ENCODE measurements around the gene ZNF136. TPM values are rescaled to one million over a fixed set of nuclear protein-coding genes. Genes with fewer than 3 reads are reported as not detected.

ZNF136 gene
- total RNA-seq, 1 donor from 2014 or later, result 2.0 TPM

GRCh38 chr19:12194827-12195731 lies 32.2 kb downstream of the ZNF136 start:
- peak; percentile 76 for ATAC-seq

- no peak for ATAC-seq
Measured at GRCh38 chr19:12198136-12198535, 35.2 kb downstream of the ZNF136 start.

DNA sequence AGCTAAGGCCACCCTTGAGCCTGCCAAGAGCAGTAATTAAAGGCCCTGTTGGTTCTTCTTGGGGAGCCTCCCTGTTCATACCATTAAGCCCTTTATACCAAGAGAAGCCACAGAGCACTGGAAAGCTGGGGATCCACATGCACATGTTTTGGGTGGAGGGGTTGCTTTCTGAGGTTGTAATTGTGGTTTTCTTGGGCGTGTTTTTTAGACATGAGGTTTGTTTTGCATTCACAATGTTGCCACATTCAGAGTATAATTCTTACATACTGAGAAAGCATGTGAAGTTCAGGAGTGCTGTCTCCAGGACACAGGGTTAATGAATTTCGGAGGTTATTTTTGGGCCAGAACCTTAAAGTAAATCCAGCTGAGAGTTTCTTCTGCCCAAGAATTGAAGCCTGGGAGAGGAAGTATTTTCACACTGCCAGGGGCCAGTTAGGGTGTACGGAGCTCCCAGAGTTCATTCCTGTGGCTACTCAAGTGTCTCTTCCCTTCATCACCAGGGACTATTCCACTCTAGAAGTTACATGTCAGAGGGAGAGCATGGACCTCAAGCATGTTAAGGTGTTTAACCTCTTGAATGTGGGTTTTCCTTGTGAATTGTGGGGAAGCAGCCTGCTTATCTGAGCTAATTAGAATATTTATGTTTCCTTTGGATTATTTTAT lies 37.0 kb downstream of the ZNF136 start:
- ATAC-seq, result no peak

GRCh38 chr19:12202250-12202649 lies 39.4 kb downstream of the ZNF136 start:
- no peak for ATAC-seq

DNA sequence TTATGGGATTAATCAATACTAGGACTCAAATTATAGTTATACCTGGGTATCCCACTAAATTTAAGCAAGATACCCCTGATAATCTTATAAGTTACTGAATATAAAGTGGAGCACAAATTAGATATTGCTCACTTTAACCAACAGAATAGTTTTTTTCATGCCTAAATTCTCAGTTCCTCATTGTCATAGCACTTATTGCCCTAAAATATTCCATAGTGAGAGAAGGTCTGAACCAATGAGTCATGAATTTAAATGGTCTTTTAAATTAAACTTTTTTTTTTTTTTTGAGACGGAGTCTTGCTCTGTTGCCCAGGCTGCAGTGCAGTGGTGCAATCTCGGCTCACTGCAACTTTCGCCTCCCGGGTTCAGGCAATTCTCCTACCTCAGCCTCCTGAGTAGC lies 42.4 kb downstream of the ZNF136 start:
- ATAC-seq, result no peak

DNA sequence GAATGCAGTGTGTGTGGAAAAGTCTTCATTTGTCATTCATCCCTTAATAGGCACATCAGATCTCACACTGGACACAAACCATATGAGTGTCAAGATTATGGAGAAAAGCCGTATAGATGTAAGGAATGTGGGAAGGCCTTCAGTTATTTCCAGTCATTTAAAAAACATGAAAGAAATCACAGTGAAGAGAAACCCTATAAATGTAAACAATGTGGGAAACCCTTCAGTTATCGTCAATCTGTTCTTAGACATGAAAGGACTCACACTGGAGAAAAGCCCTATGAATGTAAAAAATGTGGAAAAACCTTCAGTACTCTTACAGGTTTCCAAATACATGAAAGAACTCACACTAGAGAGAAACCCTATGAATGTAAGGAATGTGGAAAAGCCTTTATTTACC lies 45.3 kb downstream of the ZNF136 start:
- no peak for ATAC-seq

GRCh38 chr19:12217332-12217731 lies 54.4 kb downstream of the ZNF136 start:
- no peak for ATAC-seq

GRCh38 chr19:12222980-12223630 lies 60.2 kb downstream of the ZNF136 start:
- no peak for ATAC-seq

GRCh38 chr19:12224676-12225075 lies 61.8 kb downstream of the ZNF136 start:
- no peak for ATAC-seq

DNA sequence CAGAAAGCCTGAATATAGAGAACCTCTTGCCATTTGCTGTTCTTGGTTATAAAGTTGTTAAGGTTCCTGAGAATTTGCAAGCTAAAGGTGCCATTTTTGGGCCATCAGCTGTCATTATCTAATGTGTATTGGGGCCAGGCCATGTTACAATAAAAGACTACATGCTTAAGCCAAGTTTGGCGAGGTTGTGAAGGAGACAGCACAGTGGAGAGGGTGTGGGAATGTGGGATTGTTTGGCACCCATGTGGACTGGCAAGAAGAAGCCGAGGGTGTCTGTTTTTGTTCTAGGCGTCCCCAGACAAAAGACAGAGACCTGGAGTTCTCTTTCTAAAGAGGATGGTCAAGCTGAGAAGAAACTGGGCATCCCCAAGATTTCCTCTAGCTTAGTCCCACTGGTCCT lies 67.1 kb downstream of the ZNF136 start:
- ATAC-seq, result no peak

DNA sequence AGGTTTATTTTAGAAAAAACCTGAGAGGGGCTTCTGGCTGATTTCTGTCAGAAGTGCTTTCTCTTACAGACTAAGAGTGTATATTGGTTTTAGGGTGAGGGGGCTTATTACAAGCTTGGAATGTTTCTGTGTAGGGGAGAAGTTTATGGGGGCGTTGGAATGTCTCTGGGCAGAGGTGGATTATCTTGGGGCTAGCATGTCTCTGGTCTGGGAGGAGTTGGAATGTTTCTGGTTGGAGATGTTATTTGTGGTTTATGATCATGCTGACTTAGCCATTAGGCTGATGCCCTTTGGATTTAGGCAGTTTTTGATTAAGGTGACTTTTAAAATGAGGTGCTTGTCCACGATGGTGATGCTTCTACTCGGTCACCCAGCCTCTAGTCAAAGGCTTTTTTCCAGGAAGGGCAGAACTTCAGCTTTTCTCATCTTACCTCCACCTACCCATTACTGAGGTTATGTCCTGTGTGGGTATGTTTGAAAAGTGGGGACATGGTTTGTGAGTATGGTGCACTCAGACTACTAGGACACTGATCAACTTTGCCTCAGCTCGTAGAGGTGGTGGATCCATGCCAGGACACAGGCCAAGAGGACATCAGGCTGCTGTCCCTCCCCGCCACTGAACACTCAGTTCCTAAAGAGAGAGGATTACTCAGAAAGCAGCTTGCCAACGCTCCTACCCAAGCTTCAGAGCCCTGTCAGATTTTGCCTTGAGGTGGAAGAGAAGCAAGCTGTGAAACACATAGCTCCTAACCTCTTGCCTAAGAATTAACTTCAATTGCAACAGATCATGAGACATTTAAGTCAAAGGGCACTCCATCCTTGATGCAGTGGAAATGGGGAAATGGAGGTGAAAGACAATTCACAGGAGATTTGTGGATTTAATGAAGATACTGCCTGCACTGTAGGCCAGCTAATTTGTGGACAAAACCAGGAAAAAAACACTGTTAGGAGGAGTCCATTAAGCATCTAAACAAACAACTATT lies 68.1 kb downstream of the ZNF136 start:
- no peak for ATAC-seq

DNA sequence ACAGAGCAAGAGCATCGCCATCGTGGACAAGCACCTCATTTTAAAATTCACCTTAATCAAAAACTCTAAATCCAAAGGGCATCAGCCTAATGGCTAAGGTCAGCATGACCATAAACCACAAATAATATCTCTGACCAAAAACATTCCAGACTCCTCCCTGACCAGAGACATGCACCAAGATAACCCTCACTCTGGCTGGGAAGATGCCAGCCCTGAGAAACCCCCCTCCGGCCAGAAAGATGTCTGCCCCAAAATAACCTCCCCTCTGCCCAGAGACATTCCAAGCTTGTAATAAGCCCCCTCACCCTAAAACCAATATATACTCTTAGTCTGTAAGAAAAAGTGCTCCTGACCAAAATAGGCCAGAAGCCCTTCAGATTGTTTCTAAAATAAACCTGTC lies 70.1 kb downstream of the ZNF136 start:
- ATAC-seq, result no peak

DNA sequence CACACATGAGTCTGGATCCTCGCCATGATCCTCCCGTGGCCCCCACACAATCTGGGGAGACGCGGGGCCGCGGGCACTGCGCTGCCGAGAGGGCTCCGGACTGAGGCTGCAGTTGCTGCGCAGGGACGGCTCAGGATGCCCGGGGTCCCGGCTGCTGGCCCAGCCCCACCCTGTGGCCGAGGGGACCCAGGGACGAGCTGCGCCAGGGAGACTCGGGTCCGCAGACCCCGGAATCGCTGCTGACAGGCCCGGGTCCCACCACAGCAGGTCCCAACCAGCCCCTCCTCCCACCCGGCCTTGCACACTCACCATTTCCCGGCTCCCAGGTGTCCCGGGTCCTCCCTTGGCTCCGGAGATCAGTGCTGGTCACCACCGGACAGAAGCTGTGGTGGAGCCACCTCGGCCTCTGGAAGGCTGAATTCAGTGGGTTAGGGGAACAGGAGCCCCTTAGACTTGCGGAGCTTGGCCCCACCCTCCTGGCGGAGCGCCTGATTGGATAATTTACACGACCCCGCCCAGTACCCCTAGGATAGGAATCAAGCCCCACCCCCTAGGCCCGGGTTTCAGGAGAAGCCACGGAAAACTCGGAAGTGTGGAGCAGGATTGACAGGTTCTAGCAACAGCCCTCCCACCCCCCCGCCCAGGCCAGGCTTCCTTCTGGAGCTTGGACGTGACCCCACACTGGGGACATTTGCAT lies 74.4 kb downstream of the ZNF136 start:
- no peak for ATAC-seq

Other genes with a start within 250 kb of the ZNF136 start
- gene ZNF700, start 238.0 kb upstream of the ZNF136 start, total RNA-seq, result 5.9 TPM
- 0.96 TPM for gene ZNF763, start 198.1 kb upstream of the ZNF136 start, total RNA-seq
- gene ZNF433, start 127.4 kb upstream of the ZNF136 start, total RNA-seq, result 4.0 TPM
- 0.20 TPM for gene ZNF878, start 110.1 kb upstream of the ZNF136 start, total RNA-seq
- gene ZNF844, start 98.4 kb upstream of the ZNF136 start, total RNA-seq, result 5.6 TPM
- 1.7 TPM for gene ZNF20, start 22.7 kb upstream of the ZNF136 start, total RNA-seq
- 1.8 TPM for gene ZNF625, start 6.4 kb upstream of the ZNF136 start, total RNA-seq
- 9.1 TPM for gene ZNF44, start 131.8 kb downstream of the ZNF136 start, total RNA-seq
- gene ZNF563, start 170.5 kb downstream of the ZNF136 start, total RNA-seq, result 1.7 TPM
- gene ZNF442, start 202.6 kb downstream of the ZNF136 start, total RNA-seq, result 2.8 TPM
- gene ZNF799, start 238.2 kb downstream of the ZNF136 start, total RNA-seq, result 2.3 TPM

Measured in esophagus mucosa (tissue), 1 donor.